ENCODE data around the gene SPATA31C1. TPM values are rescaled to one million over a fixed set of nuclear protein-coding genes. Genes with fewer than 3 reads are reported as not detected.

Gene SPATA31C1
- total and polyA plus RNA-seq, 2 of the 8 experiments (the other 6 are each of a cell fraction or from before 2014, with no cell fraction given) = 0.15 TPM; not detected in 1

DNA sequence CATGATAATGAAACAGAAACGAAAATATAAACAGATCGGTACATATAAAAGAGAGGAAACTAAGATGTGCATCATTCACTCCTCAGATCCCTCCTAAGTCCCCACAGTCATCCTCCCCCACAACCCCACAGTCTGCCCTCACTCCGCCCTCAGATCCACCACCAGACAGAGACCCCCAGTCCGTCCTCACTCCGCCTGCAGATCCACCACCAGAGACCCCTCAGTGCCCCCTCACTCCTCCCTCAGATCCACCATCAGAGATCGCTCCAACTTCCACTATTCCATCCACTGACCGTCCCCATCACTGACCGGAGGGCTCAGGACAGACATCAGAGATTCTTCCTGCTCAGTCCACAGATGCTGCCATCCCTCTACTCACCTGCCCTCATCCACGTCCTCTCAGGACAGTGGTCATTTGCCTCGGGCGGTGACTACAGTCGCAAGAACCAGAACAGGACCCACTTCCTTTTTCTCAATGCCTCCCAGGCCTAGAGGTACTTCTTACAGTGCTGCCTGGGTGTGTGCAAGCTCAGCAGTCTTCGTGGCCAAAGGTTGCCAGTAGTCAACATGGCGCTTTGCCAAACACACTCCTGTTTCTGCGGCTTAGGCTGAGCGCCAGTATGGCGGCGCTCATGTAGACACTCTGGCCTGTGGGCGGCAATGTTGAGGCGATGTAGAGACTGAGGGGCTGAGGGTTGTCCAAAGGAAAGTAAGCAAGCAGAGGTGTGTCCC lies 8.3 kb upstream of the SPATA31C1 start:
- Histone ChIP-seq H3K4me2 (ENCODE audit: insufficient read depth in 1 of 2, low read depth in 2 of 2, low read length in 2 of 2) (no peak overlapping the region), H3K79me2 (ENCODE audit: control insufficient read depth in 1 of 2, insufficient read depth in 2 of 2, low read length in 2 of 2) (no peaks in the 10 kb centered on the region), H3K4me1 (replicated peaks in 1 of 4; ENCODE audit: control insufficient read depth in 3 of 4, insufficient read depth in 4 of 4, low read length in 3 of 4) (peaks cover 0 to 3% (median 0%) of the 10 kb centered on the region in 4 experiments; a peak in 2 of 7 replicates), H4K5ac (ENCODE audit: insufficient read length, low read depth, low read length) (no peak overlapping the region), H2BK120ac (replicated peaks; ENCODE audit: low read depth, low read length) (no peak overlapping the region), H3K79me1 (ENCODE audit: low read depth, low read length) (no peaks in the 10 kb centered on the region), H3K18ac (ENCODE audit: extremely low read depth, low read length) (no peak overlapping the region), H3K4ac (replicated peaks; ENCODE audit: insufficient read length, low read depth, low read length) (no peak overlapping the region), H3K56ac (replicated peaks; ENCODE audit: insufficient read length, low read depth, low read length) (no peak overlapping the region), H3K36me3 (ENCODE audit: control insufficient read depth in 2 of 4, insufficient read depth in 4 of 4, low read length in 3 of 4) (no peaks in the 10 kb centered on the region), H4K20me1 (replicated peaks in 1 of 2; ENCODE audit: control insufficient read depth in 1 of 2, insufficient read depth in 2 of 2, low read length in 2 of 2) (no peaks in the 10 kb centered on the region), H3K9me3 (ENCODE audit: insufficient read depth in 2 of 2, low read depth in 1 of 2, low read length in 1 of 2) (no peaks in the 10 kb centered on the region), H3K9ac (replicated peaks in 1 of 4; ENCODE audit: extremely low read depth in 1 of 4, low read depth in 3 of 4, low read length in 3 of 4) (no peak overlapping the region), H3K27ac (ENCODE audit: low read depth, low read length) (no peak overlapping the region), H2BK5ac (ENCODE audit: low read depth, low read length) (no peak overlapping the region; the same call in 1 of the 2 replicates), H2BK12ac (ENCODE audit: low read depth, low read length) (0 out of 2 replicates have a peak overlapping the region, but pooled peaks have one; percentile 60), H2AK5ac (ENCODE audit: low read depth, low read length) (no peak overlapping the region), H3K23ac (ENCODE audit: insufficient read length) (no peak overlapping the region), H2AFZ (ENCODE audit: low read length) (peak overlapping the region; percentile 85), H3K23me2 (ENCODE audit: low read depth, low read length) (peaks cover 3% of the 10 kb centered on the region; the same call in 1 of the 2 replicates), H4K8ac (ENCODE audit: extremely low read depth, insufficient read depth, low read length) (no peak overlapping the region; the same call in 1 of the 2 replicates), H3K27me3 (replicated peaks in 1 of 4; ENCODE audit: control insufficient read depth in 3 of 4, extremely low read depth in 1 of 4, insufficient read depth in 3 of 4, low read length in 3 of 4) (no peaks in the 10 kb centered on the region), H3K4me3 (ENCODE audit: extremely low read depth in 1 of 4, insufficient read depth in 2 of 4, low read depth in 3 of 4, low read length in 4 of 4) (no peak overlapping the region), H2BK20ac (ENCODE audit: low read length) (no peak overlapping the region), H3K14ac (ENCODE audit: insufficient read length) (no peak overlapping the region), H2BK15ac (ENCODE audit: low read length) (no peak overlapping the region), H4K91ac (replicated peaks; ENCODE audit: insufficient read length, low read length) (no peak overlapping the region)
- ChIA-PET POLR2A (ENCODE audit: partially characterized antibody) (no interaction called here), CTCF (ENCODE audit: partially characterized antibody) (no interaction called here)
- DNase-seq (ENCODE audit: low read depth in 1 of 2, low spot score in 2 of 2) (peak in 1 of 2 experiments; percentile 48), FAIRE-seq (no peak)
- 87% methylated on average over 17 of the region's 20 CpGs; no CpG with 5 or more reads in 1 of the 2 experiments for WGBS, 2 experiments (ENCODE audit: extremely low coverage in 1 of 2, insufficient coverage in 1 of 2, insufficient read length in 1 of 2, insufficient replicate concordance in 2 of 2, low coverage in 1 of 2, low lambda C conversion rate in 2 of 2, missing lambda C conversion rate in 1 of 2)
- TF ChIP-seq POLR2AphosphoS5 (IDR thresholded peaks at IDR 0.05; ENCODE audit: low read depth, low read length) = no peak
- TF ChIP-seq ASH2L (IDR thresholded peaks at IDR 0.05; ENCODE audit: low read length) = no peak
- TF ChIP-seq, protein P1, sequence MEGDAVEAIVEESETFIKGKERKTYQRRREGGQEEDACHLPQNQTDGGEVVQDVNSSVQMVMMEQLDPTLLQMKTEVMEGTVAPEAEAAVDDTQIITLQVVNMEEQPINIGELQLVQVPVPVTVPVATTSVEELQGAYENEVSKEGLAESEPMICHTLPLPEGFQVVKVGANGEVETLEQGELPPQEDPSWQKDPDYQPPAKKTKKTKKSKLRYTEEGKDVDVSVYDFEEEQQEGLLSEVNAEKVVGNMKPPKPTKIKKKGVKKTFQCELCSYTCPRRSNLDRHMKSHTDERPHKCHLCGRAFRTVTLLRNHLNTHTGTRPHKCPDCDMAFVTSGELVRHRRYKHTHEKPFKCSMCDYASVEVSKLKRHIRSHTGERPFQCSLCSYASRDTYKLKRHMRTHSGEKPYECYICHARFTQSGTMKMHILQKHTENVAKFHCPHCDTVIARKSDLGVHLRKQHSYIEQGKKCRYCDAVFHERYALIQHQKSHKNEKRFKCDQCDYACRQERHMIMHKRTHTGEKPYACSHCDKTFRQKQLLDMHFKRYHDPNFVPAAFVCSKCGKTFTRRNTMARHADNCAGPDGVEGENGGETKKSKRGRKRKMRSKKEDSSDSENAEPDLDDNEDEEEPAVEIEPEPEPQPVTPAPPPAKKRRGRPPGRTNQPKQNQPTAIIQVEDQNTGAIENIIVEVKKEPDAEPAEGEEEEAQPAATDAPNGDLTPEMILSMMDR (IDR thresholded peaks at IDR 0.05; ENCODE audit: control extremely low read depth in 1 of 3, insufficient read depth in 1 of 3, low read depth in 1 of 3, low read length in 3 of 3) = peak; percentile 10 to 19 (median 11); a peak in 2 of 4 replicates
- peak; percentile 93 for TF ChIP-seq YY1 (IDR thresholded peaks at IDR 0.05; ENCODE audit: low read depth, low read length)
- TF ChIP-seq, protein P2, sequence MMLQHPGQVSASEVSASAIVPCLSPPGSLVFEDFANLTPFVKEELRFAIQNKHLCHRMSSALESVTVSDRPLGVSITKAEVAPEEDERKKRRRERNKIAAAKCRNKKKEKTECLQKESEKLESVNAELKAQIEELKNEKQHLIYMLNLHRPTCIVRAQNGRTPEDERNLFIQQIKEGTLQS (IDR thresholded peaks at IDR 0.05; ENCODE audit: insufficient read depth, low read depth, low read length) = no peak
- peak; percentile 4 to 47; a peak in 3 of 4 replicates for TF ChIP-seq RAD21 (IDR thresholded peaks at IDR 0.05 in 1 of 2, conservative IDR thresholded peaks at IDR 0.05 in 1 of 2; ENCODE audit: low read depth in 2 of 2, low read length in 2 of 2)
